HL-60 (cell line): ENCODE measurements around the gene DHX32.

Source experiments
- TF ChIP-seq, protein P1 (sequence below): IDR thresholded peaks from one replicate; pipeline ENCODE4 v1.5.1; 2011; ENCODE audit warnings: low read length, control low read depth, inconsistent platforms; ENCODE audit not compliant: insufficient read depth
- TF ChIP-seq, protein P2 (sequence below): IDR thresholded peaks from 2 replicates; pipeline ENCODE4 v1.6.1; 2012; ENCODE audit warnings: low read depth; ENCODE audit not compliant: insufficient replicate concordance

DNA sequence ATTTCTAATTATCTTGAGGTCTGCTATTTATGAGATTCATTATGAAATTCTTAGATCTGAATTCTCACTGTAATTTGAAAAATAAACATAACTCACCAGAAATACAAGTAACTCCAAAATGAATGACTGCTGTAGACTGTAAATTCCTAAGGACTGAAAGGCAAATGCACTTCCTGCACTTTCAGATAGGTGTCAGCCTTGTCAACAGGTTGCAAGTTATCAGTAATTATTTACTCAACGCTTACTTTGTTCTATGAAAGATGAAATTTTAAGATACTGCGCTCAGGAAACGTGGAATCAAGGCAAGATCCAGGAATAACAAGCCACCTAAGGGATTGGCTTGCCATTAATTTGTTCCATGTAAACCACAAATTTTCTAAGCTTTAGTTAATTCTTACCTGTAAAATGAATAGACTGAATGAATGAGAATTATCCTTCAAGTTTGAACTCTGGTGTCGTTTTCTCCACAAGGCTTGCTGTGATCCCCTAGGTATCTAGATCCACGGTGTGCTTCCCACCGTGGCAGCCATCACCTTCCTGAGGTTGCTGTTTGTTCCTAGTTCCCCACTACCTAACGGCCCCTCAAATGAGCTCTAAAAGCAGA, 12.6 kb downstream of the DHX32 start:
- TF ChIP-seq, protein P1, sequence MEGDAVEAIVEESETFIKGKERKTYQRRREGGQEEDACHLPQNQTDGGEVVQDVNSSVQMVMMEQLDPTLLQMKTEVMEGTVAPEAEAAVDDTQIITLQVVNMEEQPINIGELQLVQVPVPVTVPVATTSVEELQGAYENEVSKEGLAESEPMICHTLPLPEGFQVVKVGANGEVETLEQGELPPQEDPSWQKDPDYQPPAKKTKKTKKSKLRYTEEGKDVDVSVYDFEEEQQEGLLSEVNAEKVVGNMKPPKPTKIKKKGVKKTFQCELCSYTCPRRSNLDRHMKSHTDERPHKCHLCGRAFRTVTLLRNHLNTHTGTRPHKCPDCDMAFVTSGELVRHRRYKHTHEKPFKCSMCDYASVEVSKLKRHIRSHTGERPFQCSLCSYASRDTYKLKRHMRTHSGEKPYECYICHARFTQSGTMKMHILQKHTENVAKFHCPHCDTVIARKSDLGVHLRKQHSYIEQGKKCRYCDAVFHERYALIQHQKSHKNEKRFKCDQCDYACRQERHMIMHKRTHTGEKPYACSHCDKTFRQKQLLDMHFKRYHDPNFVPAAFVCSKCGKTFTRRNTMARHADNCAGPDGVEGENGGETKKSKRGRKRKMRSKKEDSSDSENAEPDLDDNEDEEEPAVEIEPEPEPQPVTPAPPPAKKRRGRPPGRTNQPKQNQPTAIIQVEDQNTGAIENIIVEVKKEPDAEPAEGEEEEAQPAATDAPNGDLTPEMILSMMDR = peak; percentile 81
- TF ChIP-seq, protein P2, sequence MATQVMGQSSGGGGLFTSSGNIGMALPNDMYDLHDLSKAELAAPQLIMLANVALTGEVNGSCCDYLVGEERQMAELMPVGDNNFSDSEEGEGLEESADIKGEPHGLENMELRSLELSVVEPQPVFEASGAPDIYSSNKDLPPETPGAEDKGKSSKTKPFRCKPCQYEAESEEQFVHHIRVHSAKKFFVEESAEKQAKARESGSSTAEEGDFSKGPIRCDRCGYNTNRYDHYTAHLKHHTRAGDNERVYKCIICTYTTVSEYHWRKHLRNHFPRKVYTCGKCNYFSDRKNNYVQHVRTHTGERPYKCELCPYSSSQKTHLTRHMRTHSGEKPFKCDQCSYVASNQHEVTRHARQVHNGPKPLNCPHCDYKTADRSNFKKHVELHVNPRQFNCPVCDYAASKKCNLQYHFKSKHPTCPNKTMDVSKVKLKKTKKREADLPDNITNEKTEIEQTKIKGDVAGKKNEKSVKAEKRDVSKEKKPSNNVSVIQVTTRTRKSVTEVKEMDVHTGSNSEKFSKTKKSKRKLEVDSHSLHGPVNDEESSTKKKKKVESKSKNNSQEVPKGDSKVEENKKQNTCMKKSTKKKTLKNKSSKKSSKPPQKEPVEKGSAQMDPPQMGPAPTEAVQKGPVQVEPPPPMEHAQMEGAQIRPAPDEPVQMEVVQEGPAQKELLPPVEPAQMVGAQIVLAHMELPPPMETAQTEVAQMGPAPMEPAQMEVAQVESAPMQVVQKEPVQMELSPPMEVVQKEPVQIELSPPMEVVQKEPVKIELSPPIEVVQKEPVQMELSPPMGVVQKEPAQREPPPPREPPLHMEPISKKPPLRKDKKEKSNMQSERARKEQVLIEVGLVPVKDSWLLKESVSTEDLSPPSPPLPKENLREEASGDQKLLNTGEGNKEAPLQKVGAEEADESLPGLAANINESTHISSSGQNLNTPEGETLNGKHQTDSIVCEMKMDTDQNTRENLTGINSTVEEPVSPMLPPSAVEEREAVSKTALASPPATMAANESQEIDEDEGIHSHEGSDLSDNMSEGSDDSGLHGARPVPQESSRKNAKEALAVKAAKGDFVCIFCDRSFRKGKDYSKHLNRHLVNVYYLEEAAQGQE = no peak
